ENCODE results near the gene OASL. TPM values are rescaled to one million over a fixed set of nuclear protein-coding genes. Genes with fewer than 3 reads are reported as not detected.

OASL gene
- polyA plus RNA-seq, 3 donors, result 9.9 to 14.9 (median 13.4) TPM

- H3K27ac Mint-ChIP-seq, result peak within 1 kb of the TSS in 1 of 7 donors; percentile 31
Measured at GRCh38 chr12:120978296-120979219, 60.5 kb downstream of the OASL start, which contains the start of gene HNF1A. Gene HNF1A, plus strand, starts transcription at chr12:120978543. Its CDS starts 226 bp downstream, at chr12:120978769.

More at GRCh38 chr12:120978296-120979219, 60.5 kb downstream of the OASL start, which contains the start of gene HNF1A:
- Histone ChIP-seq H3K4me1 (ENCODE audit: control insufficient read depth in 1 of 2, insufficient read depth in 2 of 2, low read length in 2 of 2) (no peaks in the 10 kb centered on the region), H3K36me3 (replicated peaks in 1 of 2; ENCODE audit: control insufficient read depth in 1 of 2, insufficient read depth in 2 of 2, low read length in 2 of 2) (no peaks in the 10 kb centered on the region), H2AFZ (ENCODE audit: insufficient read depth, low read depth, low read length, poor library complexity, severe bottlenecking) (no peak within 1 kb of the TSS), H3K9ac (ENCODE audit: insufficient read depth, low read length, poor library complexity, severe bottlenecking) (no peak within 1 kb of the TSS), H3K79me2 (ENCODE audit: insufficient read depth, low read length) (no peaks in the 10 kb centered on the region), H3K9me3 (replicated peaks in 1 of 2; ENCODE audit: control insufficient read depth in 1 of 2, insufficient read depth in 1 of 2, low read length in 2 of 2) (no peaks in the 10 kb centered on the region), H4K20me1 (ENCODE audit: insufficient read depth, low read length) (no peaks in the 10 kb centered on the region), H3K27me3 (ENCODE audit: control insufficient read depth in 2 of 2, insufficient read depth in 2 of 2, low read length in 2 of 2) (no peaks in the 10 kb centered on the region), H3K4me3 (replicated peaks in 1 of 3; ENCODE audit: low read depth in 2 of 3, low read length in 3 of 3) (no peak within 1 kb of the TSS), H3K27ac (ENCODE audit: low read depth in 1 of 2, low read length in 2 of 2) (no peak within 1 kb of the TSS), H3K4me2 (replicated peaks; ENCODE audit: extremely low read depth, low read length, poor library complexity, severe bottlenecking) (no peak within 1 kb of the TSS)
- DNase-seq, result no peak
- no peak within 1 kb of the TSS for H3K4me3 Mint-ChIP-seq
- no peak for TF ChIP-seq CTCF (IDR thresholded peaks at IDR 0.05)
- H3K36me3 Mint-ChIP-seq, result no peaks in the 10 kb centered on the region
- WGBS (ENCODE audit: insufficient coverage), result 93% methylated on average over 37 of the region's 40 CpGs
- peaks cover 0 to 2% (median 0%) of the 10 kb centered on the region in 3 donors for H3K27me3 Mint-ChIP-seq (ENCODE audit: low read depth in 3 of 3)
- H3K9me3 Mint-ChIP-seq, result no peaks in the 10 kb centered on the region
- no peaks in the 10 kb centered on the region for H3K4me1 Mint-ChIP-seq
- intact Hi-C loops (cut with micrococcal nuclease), result loop anchor here in 1 of 2 donors (10.0 kb wide), 1 partner anchor 334 kb away; the partner anchor contains the start of gene CABP1

Measured in CD14-positive monocyte (primary cell).